GM10248 (cell line): ENCODE results near the gene CFAP47.
A peak's percentile ranks its signal among the peaks of the same experiment; 100 is the strongest.
"Not testable (repeated sequence)": the region's sequence is repeated elsewhere in the genome, so short reads cannot be mapped to it uniquely, and the experiment has no call there.

Experiments used
- CTCF ChIA-PET: fragments of 300-600 bp; sonication (Branson Sonifier 250); formaldehyde crosslinking; extraction: SDS; loops from one replicate; lab custom pipeline; 2021; ENCODE audit warnings: antibody characterized with exemption; lab: Yijun Ruan, JAX
- POLR2A ChIA-PET: fragments of 350-650 bp; sonication (Branson Sonifier 250); formaldehyde crosslinking; extraction: SDS; loops from one replicate; lab custom pipeline; 2020; ENCODE audit warnings: antibody characterized with exemption; lab: Yijun Ruan, JAX
- DNase-seq: peaks from one replicate; pipeline ENCODE4 v3.0.0; 2012; ENCODE audit errors: extremely low spot score
- TF ChIP-seq, protein P1 (sequence below): IDR thresholded peaks from 2 replicates; pipeline ENCODE4 v1.5.1; 2012; ENCODE audit warnings: mild to moderate bottlenecking, low read depth; ENCODE audit errors: extremely low read depth, missing control alignments, control extremely low read depth

CFAP47 gene, protein sequence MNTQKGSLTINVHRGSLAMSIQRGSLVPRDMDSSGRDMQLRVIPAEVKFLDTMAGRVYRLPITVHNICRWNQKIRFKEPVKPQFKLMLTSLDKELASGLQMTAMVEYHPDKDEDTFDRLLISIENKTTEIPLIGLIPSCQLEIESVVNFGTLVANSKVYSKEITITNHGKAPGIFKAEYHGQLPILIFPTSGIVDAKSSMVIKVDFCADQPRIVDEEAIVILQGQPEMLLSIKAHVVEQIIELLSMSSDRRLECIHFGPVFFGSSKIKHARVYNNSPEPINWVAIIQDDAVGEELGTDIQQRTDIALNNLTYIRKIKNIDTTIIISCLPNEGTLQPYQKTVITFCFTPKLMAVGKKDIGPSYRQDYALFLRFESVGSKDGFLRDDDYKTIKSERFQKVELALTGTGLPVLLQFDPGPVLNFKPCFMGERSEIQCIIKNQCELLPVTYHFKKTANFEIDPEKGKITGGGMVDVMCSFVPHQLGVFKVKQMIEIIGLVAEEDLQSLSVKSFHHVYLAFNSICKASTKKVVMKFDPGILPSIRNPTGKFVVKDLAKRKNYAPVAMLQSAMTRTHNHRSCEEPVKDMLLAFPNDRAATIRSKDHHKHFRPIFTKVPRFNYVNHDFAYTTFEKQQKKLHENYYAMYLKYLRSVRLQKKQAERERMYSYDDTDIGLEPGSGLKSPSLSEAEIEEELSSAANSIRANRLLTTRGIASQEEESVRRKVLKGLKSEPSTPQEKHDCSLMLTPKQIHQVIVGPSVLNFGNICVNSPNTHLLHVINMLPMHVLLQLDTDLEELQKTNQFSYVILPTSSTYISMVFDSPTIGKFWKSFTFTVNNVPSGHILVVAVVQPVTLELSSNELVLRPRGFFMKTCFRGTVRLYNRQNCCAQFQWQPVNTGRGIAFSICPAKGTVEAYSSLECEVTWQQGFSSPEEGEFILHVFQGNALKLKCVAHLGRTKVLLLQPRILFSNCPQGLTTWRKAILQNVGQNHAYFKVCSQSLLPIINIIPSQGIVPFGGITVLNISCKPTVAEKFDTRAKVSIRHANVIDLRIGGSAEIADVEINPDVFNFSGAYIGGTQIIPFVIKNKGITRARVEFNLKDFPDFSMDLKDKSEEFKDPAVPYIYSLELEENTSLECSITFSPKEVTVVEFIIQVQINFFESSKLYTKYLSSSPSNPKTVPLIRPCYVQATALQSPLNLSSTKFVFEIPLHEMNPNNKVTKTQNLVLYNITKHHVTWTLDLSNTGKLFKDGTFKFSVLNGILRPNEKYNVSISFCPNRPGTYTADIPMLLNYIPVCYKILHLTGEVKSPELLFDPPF (N-terminal part only)

DNA sequence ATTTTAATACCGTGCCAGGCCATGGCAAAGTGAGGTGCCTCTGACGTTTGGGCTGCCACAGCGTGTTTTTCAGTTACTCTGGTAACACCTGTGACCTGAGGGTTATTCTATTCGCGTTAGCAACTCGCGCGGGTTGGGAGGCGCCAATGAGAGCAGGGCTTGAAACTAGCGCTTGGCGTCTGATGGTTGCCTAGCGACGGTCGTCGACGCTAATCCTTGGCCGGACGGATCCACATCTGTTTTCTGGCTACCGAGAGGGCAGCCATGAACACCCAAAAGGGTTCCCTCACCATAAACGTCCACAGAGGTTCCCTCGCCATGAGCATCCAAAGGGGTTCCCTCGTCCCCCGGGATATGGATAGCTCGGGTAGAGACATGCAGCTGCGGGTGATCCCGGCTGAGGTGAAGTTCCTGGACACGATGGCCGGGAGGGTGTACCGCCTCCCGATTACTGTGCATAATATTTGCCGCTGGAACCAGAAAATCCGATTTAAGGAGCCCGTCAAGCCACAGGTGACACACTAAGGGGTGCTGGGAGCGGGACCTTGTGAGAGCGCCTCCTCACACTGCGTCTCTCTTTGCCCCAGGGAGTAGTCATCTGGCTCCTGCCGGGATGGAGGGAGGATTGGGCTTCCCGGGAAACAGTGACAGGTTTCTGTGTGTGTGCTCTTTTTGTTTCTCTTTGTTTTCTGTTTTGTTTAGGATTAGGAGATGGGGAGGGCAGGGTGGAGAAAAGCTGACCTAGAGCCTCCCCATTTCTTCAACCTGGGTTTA, at the start of gene CFAP47:
TSS of gene CFAP47 (plus strand) at position 199 of the 774 bp plus-strand sequence. CDS start at position 265, 66 bp downstream.
- ChIA-PET POLR2A (no interaction called here), CTCF (no interaction called here)
- TF ChIP-seq, protein P1, sequence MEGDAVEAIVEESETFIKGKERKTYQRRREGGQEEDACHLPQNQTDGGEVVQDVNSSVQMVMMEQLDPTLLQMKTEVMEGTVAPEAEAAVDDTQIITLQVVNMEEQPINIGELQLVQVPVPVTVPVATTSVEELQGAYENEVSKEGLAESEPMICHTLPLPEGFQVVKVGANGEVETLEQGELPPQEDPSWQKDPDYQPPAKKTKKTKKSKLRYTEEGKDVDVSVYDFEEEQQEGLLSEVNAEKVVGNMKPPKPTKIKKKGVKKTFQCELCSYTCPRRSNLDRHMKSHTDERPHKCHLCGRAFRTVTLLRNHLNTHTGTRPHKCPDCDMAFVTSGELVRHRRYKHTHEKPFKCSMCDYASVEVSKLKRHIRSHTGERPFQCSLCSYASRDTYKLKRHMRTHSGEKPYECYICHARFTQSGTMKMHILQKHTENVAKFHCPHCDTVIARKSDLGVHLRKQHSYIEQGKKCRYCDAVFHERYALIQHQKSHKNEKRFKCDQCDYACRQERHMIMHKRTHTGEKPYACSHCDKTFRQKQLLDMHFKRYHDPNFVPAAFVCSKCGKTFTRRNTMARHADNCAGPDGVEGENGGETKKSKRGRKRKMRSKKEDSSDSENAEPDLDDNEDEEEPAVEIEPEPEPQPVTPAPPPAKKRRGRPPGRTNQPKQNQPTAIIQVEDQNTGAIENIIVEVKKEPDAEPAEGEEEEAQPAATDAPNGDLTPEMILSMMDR: no peak
- no peak for DNase-seq

DNA sequence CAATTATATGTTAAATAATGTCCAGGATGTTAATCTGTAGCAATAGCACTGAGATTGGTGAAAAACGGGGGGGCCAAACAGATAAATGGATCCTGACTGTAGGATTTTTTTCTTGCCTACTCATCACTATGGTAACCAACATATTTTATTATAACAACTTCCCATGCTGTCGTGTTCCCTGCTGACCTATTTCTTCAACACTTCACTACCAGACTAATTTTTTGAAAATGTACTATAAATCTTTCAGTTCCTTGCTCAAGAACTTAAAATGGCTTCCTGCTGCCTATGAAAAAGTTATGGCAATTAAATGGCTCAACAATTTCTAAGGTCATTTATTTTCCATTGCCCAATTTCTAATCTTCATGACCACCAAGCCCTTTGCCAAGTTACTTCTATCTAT, 38.9 kb upstream of the CFAP47 start:
- TF ChIP-seq, protein P1: no peak
- ChIA-PET POLR2A (no interaction called here), CTCF (no interaction called here)

DNA sequence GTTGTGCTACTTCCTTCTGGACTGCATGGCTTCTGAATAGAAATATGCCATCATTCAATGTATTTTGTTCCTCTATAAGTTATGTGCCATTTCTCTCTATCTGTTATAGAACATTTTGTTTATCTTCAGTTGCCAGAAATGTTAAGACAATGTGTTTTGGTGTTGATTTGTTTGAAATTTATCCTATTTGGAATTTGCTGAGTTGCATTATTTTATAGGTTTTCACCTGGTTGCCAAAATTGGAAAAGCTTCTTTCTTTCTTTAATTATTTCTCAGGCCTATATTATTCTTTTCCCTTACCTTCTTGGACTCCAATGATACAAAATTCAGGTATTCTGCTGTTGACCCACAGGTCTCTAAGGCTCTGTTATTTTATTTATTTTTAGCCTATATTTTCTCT, 33.4 kb upstream of the CFAP47 start:
- ChIA-PET CTCF (no interaction called here), POLR2A (no interaction called here)
- TF ChIP-seq, protein P1: no peak
- DNase-seq: no peak

More for the DNA sequence above, 38.9 kb upstream of the CFAP47 start:
- no peak for DNase-seq

DNA sequence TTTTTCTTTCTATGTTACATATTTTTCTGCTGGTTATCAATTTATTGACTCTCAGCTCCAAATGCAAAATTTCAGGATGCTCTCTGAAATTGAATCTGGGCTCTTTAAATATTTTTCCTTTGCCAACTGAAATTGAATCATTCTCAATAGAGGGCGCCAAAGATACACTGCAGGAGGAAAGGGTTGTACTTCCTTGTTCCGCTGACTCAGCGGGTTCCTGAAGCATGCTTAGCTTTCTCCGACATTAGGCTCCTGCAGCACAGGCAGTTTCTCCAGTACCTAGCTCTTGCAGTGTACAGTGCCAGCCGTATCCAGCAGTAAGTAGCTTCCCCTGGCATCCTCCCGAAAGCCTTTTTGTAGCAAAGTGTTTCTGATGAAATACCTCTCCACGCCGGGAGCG, 28.8 kb upstream of the CFAP47 start:
- ChIA-PET CTCF (interaction anchor here (1.3 to 1.5 kb wide), 2 partner anchors 11 to 16 kb away, joined by 3 read pairs; no protein-coding TSS in a partner anchor), POLR2A (no interaction called here)
- TF ChIP-seq, protein P1: no peak
- peak; percentile 14 for DNase-seq

DNA sequence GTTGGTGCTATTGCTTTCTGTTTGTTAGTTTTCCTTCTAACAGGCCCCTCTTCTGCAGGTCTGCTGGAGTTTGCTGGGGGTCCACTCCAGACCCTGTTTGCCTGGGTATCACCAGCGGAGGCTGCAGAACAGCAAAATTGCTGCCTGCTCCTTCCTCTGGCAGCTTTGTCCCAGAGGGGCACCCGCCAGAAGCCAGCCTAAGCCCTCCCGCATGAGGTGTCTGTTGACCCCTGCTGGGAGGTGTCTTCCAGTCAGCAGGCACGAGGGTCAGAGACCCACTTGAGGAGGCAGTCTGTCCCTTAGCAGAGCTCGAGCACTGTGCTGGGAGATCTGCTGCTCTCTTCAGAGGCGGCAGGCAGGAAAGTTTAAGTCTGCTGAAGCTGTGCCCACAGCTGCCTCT, 67.3 kb downstream of the CFAP47 start:
- DNase-seq, POLR2A ChIA-PET: not testable (repeated sequence)
- CTCF ChIA-PET: interaction anchor here (1.5 kb wide), 1 partner anchor 13 kb away, joined by 3 read pairs; no protein-coding TSS in a partner anchor

DNA sequence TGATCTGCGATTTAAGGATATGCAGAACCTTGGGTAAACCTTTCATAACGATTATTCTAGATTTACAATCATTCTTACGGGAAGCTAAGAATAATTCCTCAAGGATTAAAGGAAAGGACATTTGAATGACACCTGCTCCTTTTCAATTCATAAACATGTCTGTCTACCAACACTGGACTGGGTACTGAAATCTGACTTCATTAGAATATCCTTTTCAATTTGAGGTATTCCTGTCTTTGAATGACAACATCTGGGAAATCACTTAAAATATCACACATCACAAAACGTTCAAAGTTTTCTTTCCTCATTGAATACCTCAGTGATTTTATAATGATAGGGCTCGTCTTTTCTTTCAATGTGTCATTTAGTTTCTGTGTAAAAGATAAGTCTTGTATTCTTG, 87.7 kb downstream of the CFAP47 start:
- no peak for DNase-seq
- TF ChIP-seq, protein P1: no peak
- ChIA-PET POLR2A (no interaction called here), CTCF (interaction anchor here (1.5 kb wide), 1 partner anchor 15 kb away, joined by 3 read pairs; no protein-coding TSS in a partner anchor)
